Measurements from ENCODE around the gene PAXIP1. TPM values are rescaled to one million over a fixed set of nuclear protein-coding genes. Genes with fewer than 3 reads are reported as not detected.

Gene PAXIP1
- total and polyA plus RNA-seq, 2 donors (not counting 1 experiment from before 2014, with no cell fraction given): 5.8 to 6.4 TPM

GRCh38 chr7:154896076-154896475 lies 106.8 kb downstream of the PAXIP1 start:
- Histone ChIP-seq H3K36me3 (ENCODE audit: control insufficient read depth, insufficient read depth, low read length) (no peaks in the 10 kb centered on the region), H3K4me3 (replicated peaks in 1 of 4; ENCODE audit: control extremely low read depth in 1 of 4, insufficient read depth in 1 of 4, low read depth in 3 of 4, low read length in 4 of 4) (no peak overlapping the region), H4K20me1 (ENCODE audit: control insufficient read depth, extremely low read depth, insufficient read depth, low read length) (no peaks in the 10 kb centered on the region), H3K4me2 (ENCODE audit: extremely low read depth, insufficient read depth, low read length) (no peak overlapping the region), H3K27ac (ENCODE audit: insufficient read depth, low read length) (no peak overlapping the region), H3K9me3 (ENCODE audit: control insufficient read depth, insufficient read depth, low read depth, low read length) (no peaks in the 10 kb centered on the region), H3K9ac (ENCODE audit: insufficient read depth, low read length) (no peak overlapping the region), H3K4me1 (ENCODE audit: control insufficient read depth, extremely low read depth, insufficient read depth, low read length) (no peaks in the 10 kb centered on the region), H3K27me3 (ENCODE audit: control insufficient read depth, insufficient read depth, low read length) (no peaks in the 10 kb centered on the region), H2AFZ (ENCODE audit: low read length) (no peak overlapping the region), H3K79me2 (ENCODE audit: control insufficient read depth, insufficient read depth, low read length) (no peaks in the 10 kb centered on the region)
- TF ChIP-seq EZH2 (IDR thresholded peaks at IDR 0.05; ENCODE audit: low read length, missing control alignments): no peak
- TF ChIP-seq, protein P1, sequence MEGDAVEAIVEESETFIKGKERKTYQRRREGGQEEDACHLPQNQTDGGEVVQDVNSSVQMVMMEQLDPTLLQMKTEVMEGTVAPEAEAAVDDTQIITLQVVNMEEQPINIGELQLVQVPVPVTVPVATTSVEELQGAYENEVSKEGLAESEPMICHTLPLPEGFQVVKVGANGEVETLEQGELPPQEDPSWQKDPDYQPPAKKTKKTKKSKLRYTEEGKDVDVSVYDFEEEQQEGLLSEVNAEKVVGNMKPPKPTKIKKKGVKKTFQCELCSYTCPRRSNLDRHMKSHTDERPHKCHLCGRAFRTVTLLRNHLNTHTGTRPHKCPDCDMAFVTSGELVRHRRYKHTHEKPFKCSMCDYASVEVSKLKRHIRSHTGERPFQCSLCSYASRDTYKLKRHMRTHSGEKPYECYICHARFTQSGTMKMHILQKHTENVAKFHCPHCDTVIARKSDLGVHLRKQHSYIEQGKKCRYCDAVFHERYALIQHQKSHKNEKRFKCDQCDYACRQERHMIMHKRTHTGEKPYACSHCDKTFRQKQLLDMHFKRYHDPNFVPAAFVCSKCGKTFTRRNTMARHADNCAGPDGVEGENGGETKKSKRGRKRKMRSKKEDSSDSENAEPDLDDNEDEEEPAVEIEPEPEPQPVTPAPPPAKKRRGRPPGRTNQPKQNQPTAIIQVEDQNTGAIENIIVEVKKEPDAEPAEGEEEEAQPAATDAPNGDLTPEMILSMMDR (conservative IDR thresholded peaks at IDR 0.05 in 1 of 2, IDR thresholded peaks at IDR 0.05 in 1 of 2; ENCODE audit: low read depth in 1 of 2, low read length in 2 of 2): no peak
- no peak for DNase-seq (ENCODE audit: low read depth in 2 of 2)

Other genes starting within 250 kb of the PAXIP1 start
- not detected in 2 replicates for gene HTR5A, start 67.2 kb upstream of the PAXIP1 start, total RNA-seq
- not detected in 2 replicates for gene HTR5A, start 67.2 kb upstream of the PAXIP1 start, polyA plus RNA-seq